ENCODE results near the gene GPR142.

Gene GPR142

GRCh38 chr17:74345433-74346241, 21.7 kb upstream of the GPR142 start:
- no peak for DNase-seq

GRCh38 chr17:74347646-74348045, 19.7 kb upstream of the GPR142 start:
- DNase-seq: no peak

- no peak for DNase-seq
Measured at GRCh38 chr17:74349120-74349519, 18.2 kb upstream of the GPR142 start.

GRCh38 chr17:74350486-74350885, 16.8 kb upstream of the GPR142 start:
- no peak for DNase-seq

- DNase-seq: no peak
Measured at GRCh38 chr17:74351552-74352210, 15.6 kb upstream of the GPR142 start.

GRCh38 chr17:74353446-74354060, 13.8 kb upstream of the GPR142 start:
- DNase-seq: no peak

- DNase-seq: peak; percentile 75 to 78
Measured at GRCh38 chr17:74354123-74354522, 13.2 kb upstream of the GPR142 start.

- DNase-seq: no peak
Measured at GRCh38 chr17:74354561-74354960, 12.7 kb upstream of the GPR142 start.

GRCh38 chr17:74355065-74355464, 12.2 kb upstream of the GPR142 start:
- DNase-seq: no peak

GRCh38 chr17:74356646-74357465, 10.4 kb upstream of the GPR142 start:
- no peak for DNase-seq

GRCh38 chr17:74357466-74357809, 9.9 kb upstream of the GPR142 start:
- DNase-seq: no peak

- no peak for DNase-seq
Measured at GRCh38 chr17:74358697-74359096, 8.6 kb upstream of the GPR142 start.

GRCh38 chr17:74359916-74360315, 7.4 kb upstream of the GPR142 start:
- no peak for DNase-seq

GRCh38 chr17:74360899-74361229, 6.4 kb upstream of the GPR142 start:
- no peak for DNase-seq

GRCh38 chr17:74361230-74362068, 5.9 kb upstream of the GPR142 start, which contains the start of gene BTBD17:
Gene BTBD17, minus strand, starts transcription at chr17:74361868. Its CDS starts 49 bp downstream, at chr17:74361819.
- no peak for DNase-seq

GRCh38 chr17:74362069-74362405, 5.3 kb upstream of the GPR142 start:
- no peak for DNase-seq

- no peak for DNase-seq
Measured at GRCh38 chr17:74362810-74363498, 4.4 kb upstream of the GPR142 start.

- peak; percentile 52 to 74 for DNase-seq
Measured at GRCh38 chr17:74368341-74369081, 1.2 kb downstream of the GPR142 start.

- peak; percentile 65 to 75 for DNase-seq
Measured at GRCh38 chr17:74369221-74369620, 1.9 kb downstream of the GPR142 start.

- DNase-seq: no peak
Measured at GRCh38 chr17:74369665-74370490, 2.6 kb downstream of the GPR142 start.
